ENCODE measurements around the gene RAI1.

DNA sequence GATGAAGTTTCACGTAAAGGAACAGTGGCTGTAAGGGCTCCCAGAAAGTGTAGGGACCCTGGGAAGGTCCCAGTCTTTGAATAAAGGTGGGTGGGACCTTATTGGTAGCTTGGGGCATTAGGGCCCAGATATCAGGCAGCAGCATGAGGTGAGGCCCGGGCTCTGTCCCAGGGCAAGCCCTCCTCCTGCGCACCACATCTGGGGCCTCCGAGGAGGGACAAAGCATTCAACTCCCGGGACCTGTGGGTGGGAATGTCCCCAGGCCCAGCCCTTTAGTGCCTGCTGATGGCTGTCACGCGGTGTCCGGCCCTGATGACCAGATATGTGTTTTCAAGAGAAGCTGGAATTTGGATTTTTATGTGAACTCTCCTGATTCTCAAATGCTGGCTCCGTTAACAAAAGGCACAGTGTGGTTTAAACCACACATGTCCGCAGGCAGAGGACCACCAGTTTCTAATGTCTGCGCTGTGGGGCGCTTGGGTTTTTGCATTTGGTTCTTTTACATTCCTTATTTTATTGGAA is 30.4 kb downstream of the RAI1 start:
- TF ChIP-seq POLR2AphosphoS5 (IDR thresholded peaks at IDR 0.05; ENCODE audit: low read depth, low read length) = no peak
- TF ChIP-seq POLR2A (IDR thresholded peaks at IDR 0.05; ENCODE audit: low read depth, low read length) = no peak
